SHP77 (cell line): ENCODE data around the gene CDH13.

ENCODE experiments used
- DNase-seq, 2 experiments: peaks; one replicate each; lab custom pipeline; 2025; lab: John Stamatoyannopoulos, UW

Gene CDH13

GRCh38 chr16:83722456-83723183, 1095.9 kb downstream of the CDH13 start:
- no peak for DNase-seq

GRCh38 chr16:83723244-83723643, 1096.5 kb downstream of the CDH13 start:
- no peak for DNase-seq

- no peak for DNase-seq
These were observed 1097.1 kb downstream of the CDH13 start for GRCh38 chr16:83723901-83724300.

GRCh38 chr16:83724585-83724984, 1097.8 kb downstream of the CDH13 start:
- DNase-seq: no peak

- DNase-seq: no peak
These were observed 1098.5 kb downstream of the CDH13 start for GRCh38 chr16:83725313-83725712.

- DNase-seq: no peak
These were observed 1100.2 kb downstream of the CDH13 start for GRCh38 chr16:83727018-83727417.

GRCh38 chr16:83727751-83728352, 1101.1 kb downstream of the CDH13 start:
- no peak for DNase-seq

- no peak for DNase-seq
These were observed 1101.7 kb downstream of the CDH13 start for GRCh38 chr16:83728492-83728891.

- DNase-seq: no peak
These were observed 1104.0 kb downstream of the CDH13 start for GRCh38 chr16:83730812-83731211.

GRCh38 chr16:83732536-83732935, 1105.8 kb downstream of the CDH13 start:
- peak; percentile 20 to 49 for DNase-seq

- peak; percentile 98 to 99 for DNase-seq
These were observed 1106.5 kb downstream of the CDH13 start for GRCh38 chr16:83733301-83733700.

GRCh38 chr16:83734136-83734535, 1107.4 kb downstream of the CDH13 start:
- no peak for DNase-seq

GRCh38 chr16:83737729-83738354, 1111.1 kb downstream of the CDH13 start:
- DNase-seq: no peak

- no peak for DNase-seq
These were observed 1112.2 kb downstream of the CDH13 start for GRCh38 chr16:83738923-83739503.

GRCh38 chr16:83742124-83742899, 1115.5 kb downstream of the CDH13 start:
- no peak for DNase-seq

GRCh38 chr16:83743241-83743640, 1116.5 kb downstream of the CDH13 start:
- no peak for DNase-seq

- DNase-seq: no peak
These were observed 1117.0 kb downstream of the CDH13 start for GRCh38 chr16:83743720-83744119.

- no peak for DNase-seq
These were observed 1117.7 kb downstream of the CDH13 start for GRCh38 chr16:83744441-83744981.

- no peak for DNase-seq
These were observed 1119.8 kb downstream of the CDH13 start for GRCh38 chr16:83746611-83747010.

GRCh38 chr16:83747936-83748335, 1121.2 kb downstream of the CDH13 start:
- DNase-seq: no peak

GRCh38 chr16:83755391-83755790, 1128.6 kb downstream of the CDH13 start:
- no peak for DNase-seq
